ENCODE results near the gene ULBP3.
"Not testable (repeated sequence)": the region's sequence is repeated elsewhere in the genome, so short reads cannot be mapped to it uniquely, and the experiment has no call there.

Gene ULBP3

DNA sequence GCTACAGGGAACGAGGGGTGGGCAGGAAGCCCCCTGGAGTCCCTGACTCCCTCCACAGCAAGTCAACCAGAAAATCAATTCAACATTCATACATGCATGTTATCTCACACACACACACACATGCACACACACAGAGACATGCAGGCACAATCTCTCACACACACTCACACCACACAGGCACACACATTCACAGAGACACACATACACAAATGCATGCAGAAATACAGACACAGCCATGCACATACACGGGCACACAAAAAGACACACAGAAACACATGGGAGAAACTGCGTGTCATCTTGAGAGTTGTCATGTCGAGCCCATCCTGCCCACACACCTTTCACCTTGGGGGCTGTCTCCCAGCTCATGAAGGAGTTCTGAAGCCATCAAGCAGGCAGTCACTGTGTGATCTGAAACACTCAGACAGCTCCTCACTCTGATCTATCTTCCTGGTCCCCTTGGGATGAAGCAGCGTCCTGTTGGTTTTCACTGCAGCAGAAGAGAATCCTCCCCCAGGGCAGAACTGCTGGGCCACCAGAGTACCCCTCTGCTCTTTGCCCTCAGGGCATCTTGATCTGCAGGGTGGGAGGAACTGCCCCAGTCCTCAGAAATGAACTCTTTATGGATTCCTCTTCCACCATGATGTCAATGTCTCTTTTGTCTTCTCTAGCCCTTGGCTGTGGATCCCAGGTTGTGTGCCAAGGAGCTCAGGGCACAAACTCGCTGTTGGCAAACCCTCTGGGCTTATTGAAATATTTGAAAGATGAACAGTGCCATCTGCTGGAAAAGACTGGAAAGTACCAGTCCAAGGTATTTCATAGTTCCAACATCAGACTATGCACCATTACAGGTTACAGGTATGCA, 52.4 kb downstream of the ULBP3 start:
- TF ChIP-seq CTCF (IDR thresholded peaks at IDR 0.05; ENCODE audit: control insufficient read depth, extremely low read depth, insufficient read depth), result peak; percentile 55
- H3K4me3 ChIP-seq (ENCODE audit: low read depth, low read length), result no peak overlapping the region
- DNase-seq (ENCODE audit: low read depth), result peak; percentile 72

- not testable (repeated sequence) for DNase-seq (ENCODE audit: low read depth); H3K4me3 ChIP-seq (ENCODE audit: low read depth, low read length)
Observed at GRCh38 chr6:150015281-150016001, 53.5 kb downstream of the ULBP3 start.

GRCh38 chr6:150014623-150015280, 54.2 kb downstream of the ULBP3 start:
- DNase-seq (ENCODE audit: low read depth); H3K4me3 ChIP-seq (ENCODE audit: low read depth, low read length): not testable (repeated sequence)

GRCh38 chr6:150013785-150014622, 54.9 kb downstream of the ULBP3 start:
- not testable (repeated sequence) for DNase-seq (ENCODE audit: low read depth); H3K4me3 ChIP-seq (ENCODE audit: low read depth, low read length)

DNA sequence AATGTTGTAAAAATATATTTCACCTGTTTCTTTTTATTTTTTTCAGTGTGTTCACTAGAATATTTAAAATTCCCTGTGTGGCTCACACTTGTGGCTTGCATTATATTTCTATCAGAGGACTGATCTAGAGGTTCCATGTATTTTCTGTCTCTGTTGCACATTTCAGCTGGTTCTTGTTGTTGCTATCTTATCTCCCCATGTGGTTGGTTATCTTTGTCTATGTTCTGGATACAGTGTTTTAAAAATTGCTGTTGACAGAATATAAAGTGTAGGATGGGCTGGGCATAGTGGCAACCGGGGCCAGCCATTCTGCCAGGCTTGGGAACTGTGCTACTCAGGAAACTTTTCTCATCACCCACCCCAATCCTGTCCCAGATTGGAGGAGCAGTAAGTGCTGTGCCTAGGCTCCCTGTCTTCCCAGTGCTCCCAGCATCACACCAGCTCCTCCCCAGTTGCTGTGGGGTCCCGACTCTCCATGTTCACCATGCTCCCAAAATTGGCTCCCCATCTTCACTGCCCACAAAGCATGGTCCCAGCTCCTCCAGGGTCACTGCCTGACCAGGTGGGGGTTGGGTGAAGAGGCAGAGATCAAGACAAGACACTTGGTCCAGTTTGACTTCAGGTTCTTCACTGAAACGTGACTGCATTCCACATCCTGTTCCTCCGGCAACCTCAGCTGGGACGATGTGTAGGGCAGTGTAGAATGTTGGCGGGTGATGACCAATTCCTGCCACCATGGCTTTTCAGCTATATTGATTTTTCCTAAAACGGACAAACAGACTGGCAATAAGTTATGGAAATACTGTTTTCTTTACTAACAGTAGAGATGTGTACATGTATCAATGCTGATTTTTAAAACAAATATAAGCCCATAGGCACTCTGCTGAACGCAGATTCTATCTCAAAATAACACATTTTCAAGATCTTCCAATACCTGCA, 55.8 kb downstream of the ULBP3 start:
- H3K4me3 ChIP-seq (ENCODE audit: low read depth, low read length); DNase-seq (ENCODE audit: low read depth): not testable (repeated sequence)
